DOHH2 (cell line): ENCODE data around the gene MYL12A.

Source experiments
- H3F3A ChIP-seq: fragments of 200-600 bp; sonication (generic), shearing (Covaris generic); 2 replicates; pipeline ENCODE4 v1.6.0; 2016; ENCODE audit warnings: antibody characterized with exemption, mild to moderate bottlenecking; ENCODE audit not compliant: control insufficient read depth, insufficient read depth
- H3K27ac ChIP-seq: fragments of 200-600 bp; sonication (generic); 2 replicates; pipeline ENCODE4 v1.5.1; 2014; ENCODE audit warnings: low read depth, mild to moderate bottlenecking, low read length, moderate library complexity
- H3K27me3 ChIP-seq: fragments of 200-600 bp; sonication (generic); 2 replicates; pipeline ENCODE4 v1.6.1; 2014; ENCODE audit warnings: mild to moderate bottlenecking, low read length, mixed read lengths; ENCODE audit not compliant: control insufficient read depth
- H3K36me3 ChIP-seq: fragments of 200-600 bp; sonication (generic); 2 replicates; pipeline ENCODE4 v1.6.1; 2014; ENCODE audit warnings: mild to moderate bottlenecking, low read length, moderate library complexity, mixed read lengths; ENCODE audit not compliant: control insufficient read depth
- H3K4me1 ChIP-seq: fragments of 200-600 bp; sonication (generic); 2 replicates; pipeline ENCODE4 v1.6.1; 2014; ENCODE audit warnings: mild to moderate bottlenecking, low read length, mixed read lengths; ENCODE audit not compliant: control insufficient read depth
- H3K4me2 ChIP-seq: fragments of 200-600 bp; sonication (generic); 2 replicates; pipeline ENCODE4 v1.6.0; 2014; ENCODE audit warnings: mild to moderate bottlenecking, low read length, moderate library complexity
- H3K4me3 ChIP-seq: fragments of 200-600 bp; sonication (generic); 2 replicates; pipeline ENCODE4 v1.5.1; 2014; ENCODE audit warnings: mild to moderate bottlenecking, low read length, mixed read lengths
- H3K79me2 ChIP-seq: fragments of 200-600 bp; sonication (generic); 2 replicates; pipeline ENCODE4 v1.6.1; 2014; ENCODE audit warnings: mild to moderate bottlenecking, low read length, mixed read lengths; ENCODE audit not compliant: control insufficient read depth
- H3K9me2 ChIP-seq: fragments of 200-600 bp; sonication (generic); replicated peaks from 2 replicates; pipeline ENCODE4 v1.6.1; 2014; ENCODE audit warnings: mild to moderate bottlenecking, low read length, mixed read lengths; ENCODE audit not compliant: control insufficient read depth
- H3K9me3 ChIP-seq: fragments of 200-600 bp; sonication (generic); 2 replicates; pipeline ENCODE4 v1.6.1; 2014; ENCODE audit warnings: antibody characterized with exemption, low read length, mixed read lengths; ENCODE audit not compliant: control insufficient read depth, insufficient read depth
- H4K20me1 ChIP-seq: fragments of 200-600 bp; sonication (generic); 2 replicates; pipeline ENCODE4 v1.6.0; 2014; ENCODE audit warnings: low read depth, mild to moderate bottlenecking, antibody characterized with exemption, low read length, moderate library complexity; ENCODE audit not compliant: control insufficient read depth, insufficient read depth
- EZH2phosphoT487 ChIP-seq: fragments of 200-600 bp; sonication (generic); IDR thresholded peaks from 2 replicates; pipeline ENCODE4 v1.6.1; 2017; ENCODE audit warnings: borderline replicate concordance, mild to moderate bottlenecking, antibody characterized with exemption, low read length, moderate library complexity, mixed read lengths
- TF ChIP-seq, protein P1 (sequence below): fragments of 200-600 bp; sonication (generic); IDR thresholded peaks from one replicate; pipeline ENCODE4 v1.5.1; 2014; ENCODE audit warnings: antibody characterized with exemption, mild to moderate bottlenecking, low read depth, low read length; ENCODE audit not compliant: poor library complexity, severe bottlenecking

The MYL12A gene

DNA sequence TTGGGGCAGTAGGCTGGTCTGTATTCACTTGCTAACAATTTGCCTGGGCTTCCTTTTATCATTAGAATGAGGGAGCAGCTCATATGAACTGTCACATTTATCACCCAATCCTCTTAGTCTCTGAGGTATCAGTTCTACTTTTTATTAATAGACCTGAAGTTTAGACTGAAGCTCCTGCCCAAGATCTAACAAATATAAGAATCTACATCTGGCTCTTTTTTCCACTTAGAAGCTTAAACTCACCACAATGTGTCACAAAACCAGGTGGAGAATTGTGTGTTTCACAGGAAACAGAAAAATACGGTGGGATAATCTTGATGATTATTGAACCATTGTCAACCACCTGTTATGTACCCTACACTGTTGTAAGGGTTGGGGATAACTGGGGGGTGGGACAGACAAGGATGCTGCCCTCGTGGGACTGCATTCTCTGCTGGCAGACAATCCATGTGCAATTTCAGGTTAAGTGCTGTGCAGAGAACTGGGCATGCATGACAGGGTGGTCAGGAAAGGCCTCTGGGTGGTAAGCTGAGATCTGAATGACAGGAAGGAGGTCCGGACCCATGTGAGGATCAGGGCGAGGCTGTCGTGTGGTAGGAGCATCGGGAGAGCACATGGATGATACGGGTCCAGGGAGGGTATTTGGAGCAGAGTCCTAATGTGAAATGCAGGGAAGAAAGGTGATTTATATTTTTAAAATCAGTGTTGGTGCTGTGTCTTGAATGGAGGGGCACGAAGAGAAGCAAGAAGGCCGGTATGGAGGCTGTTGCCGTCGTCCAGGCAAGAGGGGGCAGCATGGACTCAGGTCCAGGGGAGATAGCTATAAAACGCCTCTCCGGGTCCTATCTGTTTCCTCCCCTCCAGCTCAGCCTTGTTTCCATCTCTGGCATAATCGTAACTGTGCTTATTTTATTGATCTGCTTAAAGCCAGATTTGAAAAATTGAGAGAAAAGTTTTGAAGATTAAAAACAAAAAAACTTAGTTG lies 31.9 kb downstream of the MYL12A start:
- TF ChIP-seq, protein P1, sequence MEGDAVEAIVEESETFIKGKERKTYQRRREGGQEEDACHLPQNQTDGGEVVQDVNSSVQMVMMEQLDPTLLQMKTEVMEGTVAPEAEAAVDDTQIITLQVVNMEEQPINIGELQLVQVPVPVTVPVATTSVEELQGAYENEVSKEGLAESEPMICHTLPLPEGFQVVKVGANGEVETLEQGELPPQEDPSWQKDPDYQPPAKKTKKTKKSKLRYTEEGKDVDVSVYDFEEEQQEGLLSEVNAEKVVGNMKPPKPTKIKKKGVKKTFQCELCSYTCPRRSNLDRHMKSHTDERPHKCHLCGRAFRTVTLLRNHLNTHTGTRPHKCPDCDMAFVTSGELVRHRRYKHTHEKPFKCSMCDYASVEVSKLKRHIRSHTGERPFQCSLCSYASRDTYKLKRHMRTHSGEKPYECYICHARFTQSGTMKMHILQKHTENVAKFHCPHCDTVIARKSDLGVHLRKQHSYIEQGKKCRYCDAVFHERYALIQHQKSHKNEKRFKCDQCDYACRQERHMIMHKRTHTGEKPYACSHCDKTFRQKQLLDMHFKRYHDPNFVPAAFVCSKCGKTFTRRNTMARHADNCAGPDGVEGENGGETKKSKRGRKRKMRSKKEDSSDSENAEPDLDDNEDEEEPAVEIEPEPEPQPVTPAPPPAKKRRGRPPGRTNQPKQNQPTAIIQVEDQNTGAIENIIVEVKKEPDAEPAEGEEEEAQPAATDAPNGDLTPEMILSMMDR: no peak
- TF ChIP-seq EZH2phosphoT487: no peak
- Histone ChIP-seq H3K9me2 (no peaks in the 10 kb centered on the region), H3K4me1 (peaks cover 44% of the 10 kb centered on the region), H3F3A (peaks cover 21% of the 10 kb centered on the region), H3K4me2 (peak overlapping the region; percentile 56), H3K79me2 (no peaks in the 10 kb centered on the region), H3K27me3 (no peaks in the 10 kb centered on the region), H3K36me3 (peaks cover 53% of the 10 kb centered on the region), H3K9me3 (no peaks in the 10 kb centered on the region), H3K27ac (peak overlapping the region; percentile 86), H3K4me3 (peak overlapping the region; percentile 46), H4K20me1 (no peaks in the 10 kb centered on the region)

DNA sequence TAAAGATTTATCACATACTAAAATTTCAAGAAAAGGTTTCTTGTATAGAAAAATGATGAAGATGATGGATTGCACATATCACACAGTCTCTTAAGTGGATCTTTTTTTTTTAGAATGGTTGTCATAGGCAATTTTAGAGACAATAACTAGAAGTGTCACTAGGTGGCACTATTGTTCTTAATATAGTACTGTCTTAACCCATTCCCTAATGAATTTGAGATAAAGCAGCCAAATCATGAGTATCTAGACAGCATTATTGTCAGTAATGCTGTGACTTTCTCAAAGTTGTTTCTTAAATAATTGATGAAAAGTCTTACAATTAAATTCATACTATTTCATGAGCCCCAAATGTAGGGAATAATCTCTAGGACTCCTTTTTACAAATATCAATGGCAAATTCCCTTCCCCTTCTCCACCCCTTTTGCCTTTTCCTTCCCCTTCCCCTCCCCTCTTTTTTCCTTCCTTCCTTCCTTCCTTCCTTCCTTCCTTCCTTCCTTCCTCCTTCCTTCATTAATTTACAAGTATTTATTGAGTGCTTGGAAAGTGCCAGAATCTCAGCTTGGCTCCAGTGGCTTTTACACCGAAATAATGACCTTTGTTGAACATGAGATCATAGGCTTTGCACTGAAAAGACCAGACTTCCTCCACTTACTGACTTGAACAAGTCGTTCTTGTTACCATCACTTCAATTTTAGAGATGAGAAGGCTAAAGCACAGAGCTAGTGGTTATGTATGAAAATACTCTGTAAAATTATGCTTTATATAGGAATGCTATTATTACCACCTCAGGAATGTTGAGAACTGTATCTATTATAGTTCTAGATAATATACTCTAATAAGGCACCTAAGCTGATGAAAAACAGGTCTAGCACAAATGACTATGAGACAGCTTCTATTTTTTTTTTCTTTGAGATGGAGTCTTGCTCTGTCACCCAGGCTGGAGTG lies 34.1 kb downstream of the MYL12A start:
- H3K36me3 ChIP-seq: peaks cover 30% of the 10 kb centered on the region
- H3K27me3 ChIP-seq: no peaks in the 10 kb centered on the region
- H3K27ac ChIP-seq: no peak overlapping the region
- H4K20me1 ChIP-seq: no peaks in the 10 kb centered on the region
- no peak overlapping the region for H3K4me2 ChIP-seq
- TF ChIP-seq, protein P1: peak; percentile 62
- no peak for TF ChIP-seq EZH2phosphoT487
- H3F3A ChIP-seq: peaks cover 21% of the 10 kb centered on the region
- no peaks in the 10 kb centered on the region for H3K9me2 ChIP-seq
- no peaks in the 10 kb centered on the region for H3K79me2 ChIP-seq
- H3K9me3 ChIP-seq: peaks cover 4% of the 10 kb centered on the region; the same call in 1 of the 2 replicates
- peaks cover 39% of the 10 kb centered on the region for H3K4me1 ChIP-seq
- no peak overlapping the region for H3K4me3 ChIP-seq

DNA sequence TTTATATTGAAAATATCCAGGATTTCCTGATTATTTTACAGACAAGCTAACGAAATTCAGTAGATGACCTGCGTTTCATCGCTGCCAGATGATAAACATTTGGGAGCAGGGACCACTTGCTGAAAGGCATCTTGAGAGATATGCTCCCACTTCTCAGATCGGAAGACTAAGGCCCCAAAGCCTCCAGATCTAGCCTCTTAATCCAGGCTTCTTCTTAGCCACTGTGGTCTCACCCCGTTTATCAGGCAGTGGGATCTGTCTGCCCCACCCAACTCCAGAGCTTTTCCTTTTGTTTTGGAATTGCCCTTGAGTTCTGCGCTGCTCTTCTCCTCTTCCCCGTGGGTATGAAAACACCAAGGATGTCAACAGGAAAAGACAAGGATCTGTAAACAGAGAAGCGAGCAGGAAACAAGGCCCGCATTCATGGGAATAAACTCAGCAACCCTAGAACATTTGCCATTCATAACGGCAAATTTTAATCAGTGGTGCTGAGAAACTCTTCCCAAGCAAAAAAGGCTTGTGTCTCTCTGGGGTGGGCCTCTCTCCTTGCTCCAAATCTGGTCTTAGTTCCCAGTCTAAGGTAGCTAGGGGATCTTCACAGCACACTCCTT lies 35.8 kb downstream of the MYL12A start:
- TF ChIP-seq EZH2phosphoT487: no peak
- TF ChIP-seq, protein P1: no peak
- Histone ChIP-seq H3F3A (peaks cover 21% of the 10 kb centered on the region), H3K9me2 (no peaks in the 10 kb centered on the region), H3K4me3 (no peak overlapping the region), H3K79me2 (no peaks in the 10 kb centered on the region), H3K36me3 (peaks cover 16% of the 10 kb centered on the region), H3K4me2 (no peak overlapping the region), H4K20me1 (no peaks in the 10 kb centered on the region), H3K4me1 (peaks cover 25% of the 10 kb centered on the region), H3K27me3 (no peaks in the 10 kb centered on the region), H3K9me3 (peaks cover 4% of the 10 kb centered on the region; the same call in 1 of the 2 replicates), H3K27ac (no peak overlapping the region)
